ENCODE measurements around the gene EDC4. TPM values are rescaled to one million over a fixed set of nuclear protein-coding genes. Genes with fewer than 3 reads are reported as not detected.

EDC4 gene
- total and polyA plus RNA-seq, 9 of the 15 experiments (the other 6 are each of a cell fraction or from before 2014, with no cell fraction given): 1.1 to 131 (median 74.0) TPM

- Histone ChIP-seq H3K27me3 (ENCODE audit: control insufficient read depth in 2 of 2, insufficient read depth in 2 of 2, low read length in 2 of 2) (no peaks in the 10 kb centered on the region), H3K4me2 (ENCODE audit: insufficient read depth, low read length) (no peak overlapping the region), H3K79me2 (ENCODE audit: control insufficient read depth, insufficient read depth, low read length) (peaks cover 18% of the 10 kb centered on the region), H4K20me1 (replicated peaks; ENCODE audit: control insufficient read depth, insufficient read depth, low read length) (no peaks in the 10 kb centered on the region; the same call in 1 of the 2 replicates), H3K4me3 (no peak overlapping the region), H3K4me1 (replicated peaks in 1 of 2; ENCODE audit: control insufficient read depth in 2 of 2, insufficient read depth in 2 of 2, low read length in 2 of 2) (peaks cover 11 to 44% of the 10 kb centered on the region in 2 experiments; a peak in 3 of 5 replicates), H2AFZ (ENCODE audit: low read depth, low read length) (no peak overlapping the region), H3K9me3 (replicated peaks; ENCODE audit: control insufficient read depth, insufficient read depth, low read depth, low read length) (no peaks in the 10 kb centered on the region), H3K9ac (ENCODE audit: insufficient read depth in 1 of 2, low read depth in 2 of 2, low read length in 2 of 2) (no peak overlapping the region), H3K27ac (ENCODE audit: extremely low read depth, low read depth, low read length) (no peak overlapping the region), H3K9me1 (ENCODE audit: control insufficient read depth, insufficient read depth, low read length) (no peaks in the 10 kb centered on the region), H3K36me3 (ENCODE audit: control insufficient read depth, insufficient read depth, low read length) (peaks cover 24% of the 10 kb centered on the region; the same call in 2 of the 3 replicates)
- in situ Hi-C loops (cut with MboI): no loop called here
- no TSS peak for BruUV-seq (replicated peaks)
- ChIA-PET CTCF (ENCODE audit: low intra/inter-chr PET ratio) (interaction anchor here (0.6 to 3.8 kb wide), 2 partner anchors 47 to 110 kb away, joined by 4 to 35 read pairs; partner anchors contain the start of gene NRN1L), POLR2A (interaction anchor here (1.5 kb wide), 1 partner anchor 38 kb away, joined by 4 read pairs; no protein-coding TSS in a partner anchor)
- no peak for DNase-seq (ENCODE audit: extremely low read depth in 1 of 4, low spot score in 3 of 4)
- no peak for ATAC-seq
- TF ChIP-seq RAD21 (CRISPR knock-in tag; conservative IDR thresholded peaks at IDR 0.05 in 1 of 2, IDR thresholded peaks at IDR 0.05 in 1 of 2): no peak
- no peak for TF ChIP-seq ZFP1 (CRISPR knock-in tag; IDR thresholded peaks at IDR 0.05)
- no peak for TF ChIP-seq TCF15 (CRISPR knock-in tag; IDR thresholded peaks at IDR 0.05)
- TF ChIP-seq ZNF830 (CRISPR knock-in tag; IDR thresholded peaks at IDR 0.05): no peak
- no peak for TF ChIP-seq DEAF1 (CRISPR knock-in tag; IDR thresholded peaks at IDR 0.05)
- no peak for TF ChIP-seq PPARD (CRISPR knock-in tag; IDR thresholded peaks at IDR 0.05)
- no peak for TF ChIP-seq IFI16 (CRISPR knock-in tag; IDR thresholded peaks at IDR 0.05)
- no peak for TF ChIP-seq ZC3H8 (IDR thresholded peaks at IDR 0.05)
- no peak for TF ChIP-seq JUNB (CRISPR knock-in tag; conservative IDR thresholded peaks at IDR 0.05)
- TF ChIP-seq ZNF274 (IDR thresholded peaks at IDR 0.05; ENCODE audit: borderline replicate concordance, low read depth, low read length): no peak
- TF ChIP-seq DPF2 (IDR thresholded peaks at IDR 0.05): no peak
- no peak for TF ChIP-seq ZNF232 (CRISPR knock-in tag; IDR thresholded peaks at IDR 0.05)
- TF ChIP-seq STAT5A (IDR thresholded peaks at IDR 0.05; ENCODE audit: borderline replicate concordance, low read length): no peak
- no peak for FAIRE-seq
- 88% methylated on average over 9 of the region's 14 CpGs for WGBS (ENCODE audit: insufficient coverage, low coverage, missing lambda C conversion rate)
- intact Hi-C loops (cut with micrococcal nuclease): loop anchor here (10.0 kb wide), 1 partner anchor 405 kb away; the partner anchor contains the start of gene RIPOR1
Measured at GRCh38 chr16:67930191-67930590, 57.3 kb downstream of the EDC4 start.
